ENCODE results near the gene CDC16.

DNA sequence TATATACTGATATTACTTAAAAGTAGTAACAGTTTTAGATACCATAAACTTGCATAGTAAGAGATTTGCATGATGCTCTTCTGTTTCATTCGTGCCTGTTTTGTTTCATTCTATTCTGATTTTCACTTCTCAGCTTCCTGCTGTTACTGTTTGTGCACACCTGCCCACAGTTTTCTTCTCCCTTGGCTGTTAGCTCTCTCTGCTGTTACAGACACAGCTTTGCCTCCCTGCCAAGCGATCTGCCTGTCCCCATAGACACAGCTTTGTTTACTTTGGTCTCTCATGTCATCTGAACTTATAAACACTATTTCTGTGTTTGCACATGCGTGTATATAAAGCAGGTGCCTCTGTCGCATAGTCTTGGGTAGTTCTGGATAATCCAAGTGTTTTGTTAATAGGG, 25.3 kb downstream of the CDC16 start:
- TF ChIP-seq, protein P1, sequence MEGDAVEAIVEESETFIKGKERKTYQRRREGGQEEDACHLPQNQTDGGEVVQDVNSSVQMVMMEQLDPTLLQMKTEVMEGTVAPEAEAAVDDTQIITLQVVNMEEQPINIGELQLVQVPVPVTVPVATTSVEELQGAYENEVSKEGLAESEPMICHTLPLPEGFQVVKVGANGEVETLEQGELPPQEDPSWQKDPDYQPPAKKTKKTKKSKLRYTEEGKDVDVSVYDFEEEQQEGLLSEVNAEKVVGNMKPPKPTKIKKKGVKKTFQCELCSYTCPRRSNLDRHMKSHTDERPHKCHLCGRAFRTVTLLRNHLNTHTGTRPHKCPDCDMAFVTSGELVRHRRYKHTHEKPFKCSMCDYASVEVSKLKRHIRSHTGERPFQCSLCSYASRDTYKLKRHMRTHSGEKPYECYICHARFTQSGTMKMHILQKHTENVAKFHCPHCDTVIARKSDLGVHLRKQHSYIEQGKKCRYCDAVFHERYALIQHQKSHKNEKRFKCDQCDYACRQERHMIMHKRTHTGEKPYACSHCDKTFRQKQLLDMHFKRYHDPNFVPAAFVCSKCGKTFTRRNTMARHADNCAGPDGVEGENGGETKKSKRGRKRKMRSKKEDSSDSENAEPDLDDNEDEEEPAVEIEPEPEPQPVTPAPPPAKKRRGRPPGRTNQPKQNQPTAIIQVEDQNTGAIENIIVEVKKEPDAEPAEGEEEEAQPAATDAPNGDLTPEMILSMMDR (conservative IDR thresholded peaks at IDR 0.05; ENCODE audit: low read length) = 0 out of 2 replicates have a peak, but pooled peaks have one; percentile 18
- no peak for TF ChIP-seq EZH2phosphoT487 (IDR thresholded peaks at IDR 0.05; ENCODE audit: borderline replicate concordance, low read depth, low read length)
